Liver (tissue), 3 donors: ENCODE measurements around the gene DOK1.

Source experiments
- ATF3 ChIP-seq: IDR thresholded peaks from 2 replicates; pipeline ENCODE4 v1.6.1; 2016; ENCODE audit warnings: antibody characterized with exemption
- CTCF ChIP-seq: fragments of 150-350 bp; IDR thresholded peaks from 2 replicates; pipeline ENCODE4 v1.5.1; 2017; ENCODE audit warnings: improper control_type of control experiment, low read depth, low read length; ENCODE audit not compliant: missing input control
- JUND ChIP-seq, 2 donors: IDR thresholded peaks; 2 replicates each; pipeline ENCODE4 v1.6.1; 2016; ENCODE audit warnings: antibody characterized with exemption in 2 of 2
- REST ChIP-seq: IDR thresholded peaks from 2 replicates; pipeline ENCODE4 v1.6.1; 2016; ENCODE audit warnings: antibody characterized with exemption, mild to moderate bottlenecking
- SP1 ChIP-seq: IDR thresholded peaks from 2 replicates; pipeline ENCODE4 v1.6.1; 2018; ENCODE audit warnings: antibody characterized with exemption, mild to moderate bottlenecking
- TAF1 ChIP-seq: conservative IDR thresholded peaks from 2 replicates; pipeline ENCODE4 v1.6.1; 2016; ENCODE audit warnings: antibody characterized with exemption, mild to moderate bottlenecking
- YY1 ChIP-seq: IDR thresholded peaks from 2 replicates; pipeline ENCODE4 v1.6.1; 2016; ENCODE audit warnings: antibody characterized with exemption, mild to moderate bottlenecking
- ZBTB33 ChIP-seq: IDR thresholded peaks from 2 replicates; pipeline ENCODE4 v1.6.1; 2016; ENCODE audit warnings: antibody characterized with exemption
- TF ChIP-seq, protein P1 (sequence below): IDR thresholded peaks from 2 replicates; pipeline ENCODE4 v1.6.1; 2016; ENCODE audit warnings: antibody characterized with exemption
- donor health status: healthy.
- donor health status: healthy.

- TF ChIP-seq ZBTB33 (no peak), TAF1 (no peak), CTCF (no peak), REST (no peak), JUND (IDR thresholded peaks at IDR 0.05) (no peak), SP1 (no peak), ATF3 (no peak), YY1 (no peak)
- TF ChIP-seq, protein P1, sequence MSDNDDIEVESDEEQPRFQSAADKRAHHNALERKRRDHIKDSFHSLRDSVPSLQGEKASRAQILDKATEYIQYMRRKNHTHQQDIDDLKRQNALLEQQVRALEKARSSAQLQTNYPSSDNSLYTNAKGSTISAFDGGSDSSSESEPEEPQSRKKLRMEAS, result no peak
Measured at GRCh38 chr2:74583504-74583903, 29.0 kb downstream of the DOK1 start.
